ENCODE results near the gene GRAMD4. TPM values are rescaled to one million over a fixed set of nuclear protein-coding genes. Genes with fewer than 3 reads are reported as not detected.

The GRAMD4 gene
- total RNA-seq, 1 donor from 2014 or later = 85.7 TPM

- peaks cover 3% of the 10 kb centered on the region for H3K9me3 Mint-ChIP-seq (ENCODE audit: unreplicated experiment)
- H3K27me3 Mint-ChIP-seq (ENCODE audit: unreplicated experiment) = peaks cover 9% of the 10 kb centered on the region
- TF ChIP-seq CTCF (IDR thresholded peaks at IDR 0.05; ENCODE audit: partially characterized antibody, unreplicated experiment) = no peak
- no peak overlapping the region for H3K27ac Mint-ChIP-seq (ENCODE audit: unreplicated experiment)
- H3K36me3 Mint-ChIP-seq (ENCODE audit: unreplicated experiment) = no peaks in the 10 kb centered on the region
- peaks cover 6% of the 10 kb centered on the region for H3K4me1 Mint-ChIP-seq (ENCODE audit: low read depth, unreplicated experiment)
- DNase-seq = peak; percentile 14
- no peak overlapping the region for H3K4me3 Mint-ChIP-seq (ENCODE audit: unreplicated experiment)
Observed at GRCh38 chr22:46627806-46628482, 7.8 kb downstream of the GRAMD4 start.

GRCh38 chr22:46628756-46629155, 8.6 kb downstream of the GRAMD4 start:
- no peak for TF ChIP-seq CTCF (IDR thresholded peaks at IDR 0.05; ENCODE audit: partially characterized antibody, unreplicated experiment)

GRCh38 chr22:46629291-46629690, 9.1 kb downstream of the GRAMD4 start:
- peaks cover 11% of the 10 kb centered on the region for H3K27me3 Mint-ChIP-seq (ENCODE audit: unreplicated experiment)
- no peak overlapping the region for H3K4me3 Mint-ChIP-seq (ENCODE audit: unreplicated experiment)
- peaks cover 3% of the 10 kb centered on the region for H3K9me3 Mint-ChIP-seq (ENCODE audit: unreplicated experiment)
- no peaks in the 10 kb centered on the region for H3K36me3 Mint-ChIP-seq (ENCODE audit: unreplicated experiment)
- DNase-seq = no peak
- TF ChIP-seq CTCF (IDR thresholded peaks at IDR 0.05; ENCODE audit: partially characterized antibody, unreplicated experiment) = no peak
- H3K4me1 Mint-ChIP-seq (ENCODE audit: low read depth, unreplicated experiment) = peaks cover 6% of the 10 kb centered on the region
- peak overlapping the region; percentile 52 for H3K27ac Mint-ChIP-seq (ENCODE audit: unreplicated experiment)

More at GRCh38 chr22:46628756-46629155, 8.6 kb downstream of the GRAMD4 start:
- Mint-ChIP-seq H3K4me3 (ENCODE audit: unreplicated experiment) (no peak overlapping the region), H3K36me3 (ENCODE audit: unreplicated experiment) (no peaks in the 10 kb centered on the region), H3K27me3 (ENCODE audit: unreplicated experiment) (peaks cover 9% of the 10 kb centered on the region), H3K4me1 (ENCODE audit: low read depth, unreplicated experiment) (peaks cover 6% of the 10 kb centered on the region), H3K27ac (ENCODE audit: unreplicated experiment) (no peak overlapping the region), H3K9me3 (ENCODE audit: unreplicated experiment) (peaks cover 3% of the 10 kb centered on the region)
- no peak for DNase-seq

- H3K27me3 Mint-ChIP-seq (ENCODE audit: unreplicated experiment) = peaks cover 9% of the 10 kb centered on the region
- peaks cover 6% of the 10 kb centered on the region for H3K4me1 Mint-ChIP-seq (ENCODE audit: low read depth, unreplicated experiment)
- no peak for TF ChIP-seq CTCF (IDR thresholded peaks at IDR 0.05; ENCODE audit: partially characterized antibody, unreplicated experiment)
- DNase-seq = no peak
- H3K4me3 Mint-ChIP-seq (ENCODE audit: unreplicated experiment) = no peak overlapping the region
- no peaks in the 10 kb centered on the region for H3K36me3 Mint-ChIP-seq (ENCODE audit: unreplicated experiment)
- H3K27ac Mint-ChIP-seq (ENCODE audit: unreplicated experiment) = peak overlapping the region; percentile 12
- H3K9me3 Mint-ChIP-seq (ENCODE audit: unreplicated experiment) = peaks cover 3% of the 10 kb centered on the region
Observed at GRCh38 chr22:46631113-46631512, 10.9 kb downstream of the GRAMD4 start.

GRCh38 chr22:46632646-46633249, 12.6 kb downstream of the GRAMD4 start:
- TF ChIP-seq CTCF (IDR thresholded peaks at IDR 0.05; ENCODE audit: partially characterized antibody, unreplicated experiment) = no peak
- no peak for DNase-seq
- Mint-ChIP-seq H3K27ac (ENCODE audit: unreplicated experiment) (no peak overlapping the region), H3K27me3 (ENCODE audit: unreplicated experiment) (peaks cover 12% of the 10 kb centered on the region), H3K9me3 (ENCODE audit: unreplicated experiment) (peaks cover 7% of the 10 kb centered on the region), H3K36me3 (ENCODE audit: unreplicated experiment) (no peaks in the 10 kb centered on the region), H3K4me3 (ENCODE audit: unreplicated experiment) (no peak overlapping the region), H3K4me1 (ENCODE audit: low read depth, unreplicated experiment) (peaks cover 8% of the 10 kb centered on the region)

All from glutamatergic neuron (in vitro differentiated cells).